Ureter (tissue), 1 donor: Measurements from ENCODE around the gene COX7A1. TPM values are rescaled to one million over a fixed set of nuclear protein-coding genes. Genes with fewer than 3 reads are reported as not detected.
"Not testable (repeated sequence)": the region's sequence is repeated elsewhere in the genome, so short reads cannot be mapped to it uniquely, and the experiment has no call there.

ENCODE experiments used
- DNase-seq: peaks from one replicate; pipeline ENCODE4 v3.0.0-alpha.2; 2020; ENCODE audit warnings: low spot score
- total RNA-seq: library from RNA; stranded (reverse); gene quantifications from one replicate; pipeline ENCODE4 v1.2.4, GENCODE V29; 2023
- donor health status: DM: yes; HTN: yes; CAD: no.

Gene COX7A1
- total RNA-seq, 1 donor from 2014 or later = 66.7 TPM

GRCh38 chr19:36141039-36141927 lies 11.0 kb downstream of the COX7A1 start:
- peak; percentile 91 for DNase-seq

- peak; percentile 65 for DNase-seq
These were observed 11.8 kb downstream of the COX7A1 start for GRCh38 chr19:36140304-36141038.

- peak; percentile 97 for DNase-seq
These were observed 12.6 kb downstream of the COX7A1 start, which contains the start of gene CAPNS1 for GRCh38 chr19:36139473-36140303. TSS of gene CAPNS1 (plus strand) at chr19:36140066. CDS start at chr19:36141012, 946 bp downstream.

- no peak for DNase-seq
These were observed 13.2 kb downstream of the COX7A1 start for GRCh38 chr19:36139120-36139472.

GRCh38 chr19:36136964-36137686 lies 15.1 kb downstream of the COX7A1 start:
- peak; percentile 89 for DNase-seq

GRCh38 chr19:36134867-36135266 lies 17.4 kb downstream of the COX7A1 start:
- DNase-seq = not testable (repeated sequence)

- not testable (repeated sequence) for DNase-seq
These were observed 21.0 kb downstream of the COX7A1 start for GRCh38 chr19:36131221-36131620.

GRCh38 chr19:36128392-36128736 lies 23.9 kb downstream of the COX7A1 start:
- DNase-seq = no peak

- DNase-seq = no peak
These were observed 26.7 kb downstream of the COX7A1 start for GRCh38 chr19:36125557-36125956.

GRCh38 chr19:36121486-36122124 lies 30.6 kb downstream of the COX7A1 start:
- DNase-seq = no peak

GRCh38 chr19:36120984-36121358 lies 31.3 kb downstream of the COX7A1 start:
- no peak for DNase-seq

- no peak for DNase-seq
These were observed 31.9 kb downstream of the COX7A1 start for GRCh38 chr19:36120092-36120983.

- DNase-seq = no peak
These were observed 36.0 kb downstream of the COX7A1 start for GRCh38 chr19:36116344-36116637.

GRCh38 chr19:36115453-36116343 lies 36.5 kb downstream of the COX7A1 start, which contains the start of gene TBCB:
TSS of gene TBCB (plus strand) at chr19:36115468. CDS start at chr19:36115561, 93 bp downstream.
- peak; percentile 90 for DNase-seq

GRCh38 chr19:36114721-36115452 lies 37.4 kb downstream of the COX7A1 start, which contains the start of gene POLR2I:
TSS of gene POLR2I (minus strand) at chr19:36114875. CDS start at chr19:36114856, 19 bp downstream.
- peak; percentile 100 for DNase-seq

GRCh38 chr19:36113894-36114720 lies 38.1 kb downstream of the COX7A1 start:
- DNase-seq = peak; percentile 66

- no peak for DNase-seq
These were observed 38.8 kb downstream of the COX7A1 start for GRCh38 chr19:36113425-36113824.
